Activated gamma-delta T cell treated with Interleukin-2 at 50 U/mL for 16 hours (primary cell): ENCODE data around the gene TMEM132A.

Experiments
- DNase-seq: peaks from one replicate; pipeline ENCODE4 v3.0.0-alpha.2; 2020

TMEM132A gene, protein sequence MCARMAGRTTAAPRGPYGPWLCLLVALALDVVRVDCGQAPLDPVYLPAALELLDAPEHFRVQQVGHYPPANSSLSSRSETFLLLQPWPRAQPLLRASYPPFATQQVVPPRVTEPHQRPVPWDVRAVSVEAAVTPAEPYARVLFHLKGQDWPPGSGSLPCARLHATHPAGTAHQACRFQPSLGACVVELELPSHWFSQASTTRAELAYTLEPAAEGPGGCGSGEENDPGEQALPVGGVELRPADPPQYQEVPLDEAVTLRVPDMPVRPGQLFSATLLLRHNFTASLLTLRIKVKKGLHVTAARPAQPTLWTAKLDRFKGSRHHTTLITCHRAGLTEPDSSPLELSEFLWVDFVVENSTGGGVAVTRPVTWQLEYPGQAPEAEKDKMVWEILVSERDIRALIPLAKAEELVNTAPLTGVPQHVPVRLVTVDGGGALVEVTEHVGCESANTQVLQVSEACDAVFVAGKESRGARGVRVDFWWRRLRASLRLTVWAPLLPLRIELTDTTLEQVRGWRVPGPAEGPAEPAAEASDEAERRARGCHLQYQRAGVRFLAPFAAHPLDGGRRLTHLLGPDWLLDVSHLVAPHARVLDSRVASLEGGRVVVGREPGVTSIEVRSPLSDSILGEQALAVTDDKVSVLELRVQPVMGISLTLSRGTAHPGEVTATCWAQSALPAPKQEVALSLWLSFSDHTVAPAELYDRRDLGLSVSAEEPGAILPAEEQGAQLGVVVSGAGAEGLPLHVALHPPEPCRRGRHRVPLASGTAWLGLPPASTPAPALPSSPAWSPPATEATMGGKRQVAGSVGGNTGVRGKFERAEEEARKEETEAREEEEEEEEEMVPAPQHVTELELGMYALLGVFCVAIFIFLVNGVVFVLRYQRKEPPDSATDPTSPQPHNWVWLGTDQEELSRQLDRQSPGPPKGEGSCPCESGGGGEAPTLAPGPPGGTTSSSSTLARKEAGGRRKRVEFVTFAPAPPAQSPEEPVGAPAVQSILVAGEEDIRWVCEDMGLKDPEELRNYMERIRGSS

DNA sequence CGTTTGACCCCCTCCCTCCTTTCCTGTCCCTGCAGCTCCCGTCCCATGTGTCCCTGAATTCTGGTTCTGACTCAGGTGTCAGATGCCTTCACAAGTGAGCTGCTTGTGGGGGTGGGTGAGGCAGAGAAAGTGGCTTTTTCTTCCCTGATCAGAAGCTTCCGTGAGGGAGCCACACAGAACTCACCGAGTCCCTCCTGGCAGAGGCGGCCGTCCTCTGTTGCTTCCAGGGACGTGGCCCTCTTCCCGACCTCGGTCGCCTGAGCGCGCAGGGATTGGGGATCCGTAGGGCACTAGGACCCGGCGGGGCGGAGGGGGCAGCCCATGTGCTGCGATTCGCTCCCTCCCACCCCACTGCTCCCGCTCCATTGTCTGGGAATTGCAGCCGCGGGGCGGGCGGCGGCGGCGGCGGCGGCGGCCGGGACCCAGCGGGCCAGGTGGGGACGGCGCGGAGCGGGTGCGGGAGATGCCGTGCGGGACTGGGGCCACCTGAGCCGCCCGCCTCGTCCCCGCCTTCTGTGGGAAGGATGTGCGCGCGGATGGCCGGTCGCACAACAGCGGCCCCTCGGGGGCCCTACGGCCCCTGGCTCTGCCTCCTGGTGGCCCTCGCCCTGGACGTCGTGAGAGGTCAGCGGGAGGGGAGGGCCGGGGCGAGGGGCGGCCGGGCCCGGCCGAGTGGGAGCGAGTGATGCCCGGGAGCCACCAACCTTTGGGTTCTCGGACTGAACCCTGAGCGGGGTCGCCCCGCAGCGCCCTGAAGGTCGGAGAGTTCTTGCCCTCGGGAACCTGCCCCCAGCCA lies at the start of gene TMEM132A:
TSS of gene TMEM132A (plus strand) at position 351 of the 796 bp plus-strand sequence. CDS start at position 525, 174 bp downstream.
- no peak for DNase-seq

DNA sequence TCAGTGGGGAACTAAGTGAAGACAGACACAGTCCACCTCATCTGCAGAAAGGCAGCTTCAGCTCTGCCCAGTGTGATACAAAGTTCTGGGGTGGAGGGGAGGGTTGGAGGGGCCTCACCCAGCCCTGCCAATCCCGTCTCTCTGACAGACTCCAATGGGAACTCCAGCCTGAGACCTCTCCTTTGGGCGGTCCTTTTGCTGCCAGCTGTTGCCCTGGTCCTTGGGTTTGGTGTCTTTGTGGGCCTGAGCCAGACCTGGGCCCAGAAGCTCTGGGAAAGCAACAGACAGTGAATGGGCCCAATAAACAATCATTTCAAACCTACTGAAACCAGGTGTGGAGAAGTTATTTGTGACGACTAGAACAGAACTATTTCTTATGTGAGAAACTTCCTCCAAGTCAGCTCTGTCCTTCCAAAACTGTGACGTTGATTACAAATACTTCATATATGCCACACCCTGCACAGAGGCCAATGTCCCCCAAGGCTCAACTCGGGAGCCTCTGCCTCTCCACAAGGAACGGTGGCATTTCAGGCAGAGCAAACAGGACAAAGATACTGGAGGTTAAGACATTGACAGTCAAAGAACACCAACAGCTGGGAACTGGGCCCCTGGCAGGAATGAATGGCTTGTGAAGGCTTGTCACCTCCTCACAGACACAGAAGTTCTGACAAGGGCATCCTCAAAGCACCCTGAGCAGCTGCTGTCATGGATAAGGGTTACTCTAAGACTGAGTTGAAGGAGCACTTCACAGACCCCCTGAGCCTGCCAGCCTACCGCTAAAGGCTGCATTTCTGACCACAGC lies 48.7 kb upstream of the TMEM132A start:
- DNase-seq = no peak

DNA sequence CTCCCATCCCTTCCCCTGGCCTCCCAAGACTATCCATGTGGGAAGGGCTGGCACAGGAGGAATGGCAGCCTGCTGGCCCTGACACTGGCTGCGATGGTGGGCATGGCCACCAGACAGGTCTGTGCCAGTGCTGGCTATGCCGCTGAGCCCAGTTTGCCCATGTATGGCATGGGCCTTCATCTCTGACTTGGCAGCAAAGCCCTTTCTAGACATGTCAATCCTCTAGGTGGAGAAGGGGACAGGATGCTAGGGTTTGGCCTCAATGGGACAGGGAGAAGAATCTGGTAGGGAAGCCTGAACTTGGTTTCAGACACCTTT lies 48.1 kb upstream of the TMEM132A start:
- no peak for DNase-seq

DNA sequence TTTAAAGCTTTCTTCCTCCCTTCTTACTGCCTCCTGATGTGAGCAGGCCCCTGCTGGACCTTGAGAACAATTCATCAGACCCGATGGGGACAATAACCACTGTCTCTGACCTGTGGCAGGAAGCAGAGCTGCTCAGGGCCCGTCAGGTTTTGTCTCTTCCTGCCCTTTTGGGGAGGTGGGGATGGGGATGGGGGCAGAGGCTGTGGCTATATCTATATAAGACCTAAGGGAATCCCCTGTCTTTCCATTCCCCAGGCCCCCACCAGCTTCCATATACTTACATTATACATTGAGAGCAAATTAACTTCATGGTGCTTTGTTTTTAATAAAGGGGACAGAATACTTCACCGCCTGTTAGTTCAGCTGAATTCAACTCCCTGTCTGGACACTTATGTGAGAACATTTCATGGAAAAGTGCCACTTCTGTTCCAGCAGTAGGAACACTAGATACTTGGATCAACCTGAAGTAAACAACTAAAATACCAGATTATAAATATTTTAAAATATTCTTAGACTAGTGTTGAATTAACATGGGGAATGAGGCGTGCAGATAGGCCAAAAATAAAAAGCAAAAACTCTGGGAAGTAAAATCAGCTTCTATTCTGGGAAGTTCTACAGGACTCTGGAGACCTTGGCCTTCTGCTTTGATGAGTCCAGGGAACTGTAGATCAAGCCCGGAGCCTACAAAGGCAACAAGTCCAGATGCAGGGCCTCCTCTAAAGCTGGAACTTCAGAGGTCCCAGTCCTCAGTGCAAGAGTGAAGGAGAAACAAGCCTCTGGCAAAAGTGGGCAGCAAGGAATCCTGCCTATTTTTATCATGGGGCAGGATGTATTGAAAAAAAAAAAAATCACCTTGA lies 45.8 kb upstream of the TMEM132A start:
- no peak for DNase-seq

DNA sequence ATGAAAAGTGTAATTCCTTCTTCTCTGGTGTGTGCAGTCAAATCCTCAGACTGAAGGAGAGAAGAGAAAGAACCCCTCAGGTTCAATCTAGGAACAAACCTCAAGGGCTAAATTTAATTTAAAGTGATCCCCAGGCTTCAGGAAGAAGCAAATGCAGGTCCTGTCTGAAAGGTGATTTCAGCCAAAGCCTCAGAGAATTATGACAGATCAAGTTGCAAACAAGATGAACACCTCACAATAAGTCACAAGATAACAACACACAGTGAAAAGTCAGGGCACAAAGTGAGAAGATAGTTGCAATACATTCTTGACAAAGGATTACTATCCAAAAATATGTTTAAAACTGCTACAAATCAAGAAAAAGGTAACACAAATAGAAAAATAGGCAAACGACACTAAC lies 45.2 kb upstream of the TMEM132A start:
- DNase-seq = no peak

DNA sequence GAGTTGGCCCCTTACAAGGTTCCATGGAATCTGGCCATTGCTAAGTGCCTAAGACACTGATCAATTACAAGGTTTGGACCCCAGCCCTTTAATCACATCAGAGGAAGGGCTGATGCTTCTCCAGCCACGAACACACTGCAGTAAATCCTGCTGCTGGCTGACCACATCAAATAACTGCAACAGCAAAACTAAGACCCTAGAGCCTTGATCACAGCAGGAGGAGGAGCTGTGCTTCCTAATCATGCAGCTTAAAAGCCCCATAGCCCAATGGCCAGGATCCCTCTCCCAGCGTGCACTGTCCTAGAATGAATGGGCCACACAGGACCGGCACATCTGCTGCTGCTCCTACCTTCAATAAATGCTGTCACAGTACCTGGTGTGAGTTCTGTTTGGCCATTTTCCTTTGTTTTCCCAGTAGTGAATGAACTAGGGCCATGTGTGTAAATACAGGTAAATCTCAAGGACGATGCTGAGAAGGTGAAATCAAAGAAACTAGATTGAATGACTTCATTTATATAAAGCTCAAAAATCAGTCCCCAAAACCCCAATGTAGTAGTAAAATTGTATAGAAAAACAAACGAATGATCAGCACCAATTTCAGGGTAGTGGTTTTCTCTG lies 44.2 kb upstream of the TMEM132A start:
- no peak for DNase-seq

DNA sequence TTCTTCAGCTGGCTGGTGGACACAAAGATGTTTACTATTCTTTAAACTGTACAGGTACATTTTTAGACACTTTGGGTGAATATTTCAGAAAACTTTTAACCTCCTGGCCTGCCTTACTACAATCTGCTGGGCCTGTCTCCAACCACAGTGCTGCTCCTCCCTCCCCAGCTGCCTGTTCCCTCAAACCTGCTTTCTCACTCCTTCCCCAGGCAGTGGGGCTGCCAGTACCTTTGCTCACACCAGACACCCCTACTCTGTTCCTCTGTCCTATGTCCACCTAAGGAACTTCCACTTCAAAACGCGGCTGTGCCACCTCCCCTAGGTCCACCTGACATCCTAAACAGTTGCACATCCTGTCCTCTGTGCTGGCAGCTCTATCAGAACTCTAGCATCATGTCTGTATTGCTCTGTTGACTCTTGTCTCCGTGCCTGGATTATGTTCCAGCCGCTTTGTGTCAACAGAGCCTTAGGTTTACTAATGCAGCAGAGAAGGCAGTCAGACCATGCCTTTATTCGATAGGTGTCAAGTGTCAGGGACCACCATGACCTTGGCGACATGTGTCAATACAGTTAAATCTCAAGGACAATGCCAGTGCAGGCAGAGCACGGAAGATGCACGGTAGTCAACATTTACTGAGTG lies 43.5 kb upstream of the TMEM132A start:
- no peak for DNase-seq

DNA sequence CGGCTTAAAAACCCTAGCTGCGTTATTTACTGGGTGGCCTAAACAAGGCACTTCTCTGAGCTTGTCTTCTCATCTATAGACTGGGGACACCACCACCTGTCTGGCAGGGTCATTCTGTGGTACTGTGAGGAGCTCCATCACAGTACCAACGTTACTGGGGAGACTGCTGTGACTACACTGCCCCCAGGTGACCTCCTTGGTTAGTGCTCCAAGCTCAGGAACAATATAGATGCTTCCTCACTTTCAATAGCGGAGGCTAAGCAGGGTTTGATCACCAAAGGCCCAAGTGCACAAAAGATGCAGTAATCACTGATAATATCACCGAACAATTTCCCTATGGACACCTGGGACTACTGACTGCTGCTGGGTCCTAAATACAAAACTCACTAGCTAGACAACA lies 36.7 kb upstream of the TMEM132A start:
- DNase-seq = peak; percentile 28

DNA sequence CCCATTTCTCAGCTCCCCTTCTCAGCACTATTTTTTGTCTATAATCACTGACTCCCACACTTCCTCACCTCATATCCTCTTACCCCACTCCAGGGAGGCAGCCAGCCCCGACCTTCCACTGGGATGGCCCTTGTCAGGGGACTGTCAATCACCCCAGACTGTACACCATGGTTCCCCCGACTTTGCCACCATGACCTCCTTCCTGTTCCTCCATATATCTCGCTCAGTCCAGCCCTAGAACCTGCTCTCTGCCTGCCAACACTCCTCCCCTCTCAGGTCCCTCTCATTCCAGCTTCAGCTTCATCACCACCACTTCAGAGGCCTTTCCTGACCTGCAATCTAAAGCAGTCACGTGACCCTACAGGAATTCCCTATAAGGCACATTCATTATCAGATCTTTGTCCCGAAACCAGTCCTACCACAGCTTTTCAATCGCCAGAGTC lies 34.4 kb upstream of the TMEM132A start:
- DNase-seq = no peak

DNA sequence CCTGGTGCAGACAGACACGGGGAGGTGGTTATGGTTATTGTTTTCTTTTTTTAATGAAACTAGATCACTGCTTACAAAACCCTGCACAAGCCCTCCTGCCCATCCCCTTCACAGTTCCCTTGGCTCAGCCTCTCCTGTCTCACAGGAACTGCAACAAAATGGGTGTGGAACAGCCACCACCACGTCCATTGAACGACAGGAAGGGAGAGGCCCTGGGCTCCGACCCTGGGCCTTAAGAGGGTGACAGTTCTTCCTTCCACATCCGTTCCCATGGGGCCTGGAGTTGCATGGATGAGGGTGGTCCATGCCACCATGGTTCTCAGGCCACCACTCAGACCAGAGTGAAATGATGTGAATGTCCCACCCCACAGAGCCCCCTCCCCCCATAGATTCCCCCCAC lies 33.6 kb upstream of the TMEM132A start:
- no peak for DNase-seq

DNA sequence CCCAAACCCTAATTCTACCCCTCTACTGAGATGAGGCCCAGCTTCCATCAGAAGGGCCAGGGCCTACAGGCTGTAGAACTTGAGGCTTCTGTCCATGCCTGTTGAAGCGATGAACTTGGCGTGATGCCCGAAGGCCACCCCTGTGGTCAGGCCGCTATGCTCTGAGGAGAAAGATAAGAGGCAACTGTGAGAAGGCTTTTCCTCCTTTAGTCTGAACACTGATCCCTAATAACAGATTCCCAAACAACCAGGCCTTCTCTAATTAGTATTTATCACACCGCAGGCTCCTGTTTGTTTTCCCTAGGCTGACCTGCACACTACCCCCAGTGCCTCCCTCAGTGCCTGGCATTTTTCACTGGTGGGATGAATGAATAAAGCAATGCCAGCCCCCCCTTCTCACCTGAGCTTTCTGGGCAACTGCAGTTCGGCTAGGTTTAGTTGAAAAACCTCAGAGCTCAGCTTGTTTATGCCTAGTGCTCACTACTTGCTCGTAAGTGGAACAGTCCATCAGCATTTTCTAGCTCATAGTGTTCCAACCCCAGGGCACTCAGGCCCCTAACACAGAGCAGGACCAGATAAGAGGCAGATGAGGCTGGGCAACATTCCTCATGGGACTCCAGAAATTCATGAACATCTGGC lies 33.0 kb upstream of the TMEM132A start:
- DNase-seq = no peak

DNA sequence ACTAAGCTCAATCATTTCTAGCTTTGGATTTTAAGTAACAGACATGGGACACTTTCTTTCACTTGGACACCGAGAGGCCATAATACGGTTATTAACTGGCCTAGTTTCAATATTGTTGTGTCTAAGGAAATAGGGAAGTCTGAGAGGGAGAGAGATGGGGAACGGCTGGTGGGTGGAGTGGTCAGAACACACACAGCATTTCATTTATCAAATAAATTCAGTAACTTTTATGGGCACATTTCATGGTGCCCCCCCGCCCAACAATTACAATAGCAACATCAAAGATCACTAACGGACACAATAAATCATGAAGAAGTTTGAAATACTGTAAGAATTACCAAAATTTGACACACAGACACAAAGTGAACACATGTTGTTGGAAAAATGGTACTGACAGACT lies 28.6 kb upstream of the TMEM132A start:
- DNase-seq = no peak

DNA sequence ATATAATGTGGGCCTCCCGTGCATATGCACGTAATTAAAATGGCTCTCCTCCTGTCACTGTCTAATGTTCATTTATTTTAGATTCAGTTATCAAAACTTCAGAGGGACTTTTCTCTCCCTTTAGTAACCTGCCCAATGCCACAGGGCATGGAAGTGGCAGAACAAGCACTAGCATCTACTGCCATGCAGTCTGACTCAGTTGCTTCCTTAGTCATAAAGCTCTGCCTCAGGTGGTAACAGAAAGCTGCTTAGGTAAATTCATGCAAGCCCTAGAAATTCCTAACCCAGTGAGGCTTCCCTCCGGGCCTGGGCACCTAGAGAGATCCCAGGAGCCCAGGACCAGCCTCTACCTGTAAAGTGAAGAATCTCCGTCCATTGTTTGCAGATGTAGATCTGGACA lies 26.8 kb upstream of the TMEM132A start:
- DNase-seq = no peak

DNA sequence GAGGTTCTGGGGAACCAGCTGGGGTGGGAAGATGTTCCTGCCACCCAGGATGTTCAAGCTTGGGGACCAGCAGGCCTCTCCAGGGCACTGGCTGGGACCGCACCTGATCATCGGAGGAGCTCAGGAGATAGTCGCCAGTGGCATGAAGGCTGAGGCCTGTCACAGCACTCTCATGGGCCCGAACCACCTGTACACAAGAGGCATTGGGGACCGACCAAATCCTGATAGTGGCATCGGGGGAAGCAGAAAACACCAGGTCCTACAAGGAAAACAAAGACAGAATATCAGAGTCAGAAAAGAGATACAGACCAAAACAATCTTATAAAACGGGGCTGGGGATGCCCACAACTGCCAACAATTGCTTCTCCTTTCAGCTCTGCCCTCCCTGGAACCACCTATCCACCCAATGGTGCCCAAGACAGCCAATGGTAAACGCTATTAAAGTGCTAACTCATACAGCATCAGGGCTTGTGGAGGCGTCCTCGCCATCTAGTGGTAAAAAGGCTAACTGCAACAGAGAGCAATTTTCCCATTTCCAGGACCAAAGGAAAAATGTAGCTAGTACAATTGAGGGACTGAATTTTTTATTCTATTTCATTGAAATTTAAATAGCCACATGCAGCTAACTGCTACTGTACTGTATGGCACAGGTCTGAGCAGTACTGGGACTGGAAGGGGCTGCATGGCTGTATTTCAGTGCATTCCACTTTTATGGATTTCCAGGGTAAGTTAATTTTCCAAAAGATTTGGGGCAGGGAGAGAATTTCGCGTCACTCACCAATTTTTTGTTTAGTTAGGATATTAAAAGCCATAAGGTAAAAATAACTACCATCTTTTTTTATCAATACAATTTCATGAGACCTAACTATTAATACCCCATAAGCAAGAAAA lies 25.0 kb upstream of the TMEM132A start:
- peak; percentile 24 for DNase-seq

DNA sequence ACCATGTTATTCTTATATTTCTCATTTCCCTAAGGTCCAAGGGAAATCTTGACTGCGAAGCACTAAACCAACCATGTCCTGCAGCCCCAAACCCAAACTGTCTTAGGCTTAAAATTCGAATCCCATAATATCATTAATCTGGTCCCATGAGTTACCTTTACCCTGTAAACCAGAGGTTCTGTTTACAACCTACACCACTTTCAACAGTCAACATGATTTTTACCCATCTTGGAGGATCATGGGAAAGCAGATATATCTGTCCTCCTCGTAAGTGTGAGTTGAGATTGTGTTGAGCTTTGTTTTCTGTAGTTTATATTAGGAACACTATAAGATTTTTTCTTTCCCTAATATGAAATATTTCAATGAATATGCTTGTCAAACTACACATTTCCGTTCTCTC lies 24.3 kb upstream of the TMEM132A start:
- DNase-seq = no peak

DNA sequence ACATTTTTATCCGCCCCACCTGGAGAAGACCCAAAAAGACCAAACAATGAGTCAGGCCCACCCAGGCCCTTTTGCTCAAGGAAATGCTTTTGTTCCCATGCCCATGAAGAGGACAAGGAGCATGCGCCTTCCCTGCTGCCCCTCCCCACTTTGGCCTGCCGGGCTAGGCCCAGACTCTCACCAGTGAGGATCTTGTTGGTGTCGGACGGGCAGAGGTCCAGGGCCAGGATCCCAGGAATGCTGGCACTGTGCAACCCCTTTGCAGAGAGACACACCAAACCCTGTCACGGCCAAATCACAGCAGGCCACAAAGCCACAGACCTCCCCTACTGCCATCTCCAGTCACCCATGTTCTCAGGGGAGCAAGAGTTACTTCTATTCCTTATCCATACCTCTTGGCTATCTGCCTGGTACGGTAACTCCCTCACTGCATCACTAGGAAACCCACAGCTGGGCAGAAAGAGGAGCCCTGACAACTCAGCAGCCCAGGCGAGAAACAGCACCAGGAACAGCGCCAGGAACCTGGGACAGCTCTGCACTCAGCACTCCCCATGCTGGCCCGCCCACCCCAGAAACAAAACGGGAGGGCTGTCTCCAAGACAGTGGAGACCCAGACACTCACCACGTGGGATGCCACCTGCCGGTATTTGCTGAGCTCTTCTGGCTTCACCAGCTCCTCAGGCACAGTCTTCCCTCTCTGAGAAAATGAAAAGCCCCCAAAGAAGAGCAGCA lies 23.4 kb upstream of the TMEM132A start:
- DNase-seq = no peak

DNA sequence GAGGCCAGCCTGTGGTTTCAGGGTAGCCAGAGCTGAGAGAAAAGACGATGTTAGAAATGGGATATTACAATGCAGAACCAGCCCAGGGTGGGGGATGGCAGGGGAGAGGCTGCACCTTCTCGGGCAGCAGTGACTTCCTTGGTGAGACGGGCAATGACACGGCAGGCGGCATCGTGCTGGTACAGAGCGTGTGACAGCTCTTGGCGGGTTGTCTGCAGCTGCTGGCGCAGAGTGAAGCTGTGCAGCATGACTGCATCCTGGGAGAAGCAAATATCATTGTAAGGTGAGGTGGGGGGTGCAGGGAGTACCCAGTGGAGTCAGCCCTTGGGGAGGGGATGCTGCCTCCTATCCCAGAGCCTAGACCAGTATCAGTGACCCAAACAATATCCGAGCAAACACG lies 21.6 kb upstream of the TMEM132A start:
- DNase-seq = no peak

DNA sequence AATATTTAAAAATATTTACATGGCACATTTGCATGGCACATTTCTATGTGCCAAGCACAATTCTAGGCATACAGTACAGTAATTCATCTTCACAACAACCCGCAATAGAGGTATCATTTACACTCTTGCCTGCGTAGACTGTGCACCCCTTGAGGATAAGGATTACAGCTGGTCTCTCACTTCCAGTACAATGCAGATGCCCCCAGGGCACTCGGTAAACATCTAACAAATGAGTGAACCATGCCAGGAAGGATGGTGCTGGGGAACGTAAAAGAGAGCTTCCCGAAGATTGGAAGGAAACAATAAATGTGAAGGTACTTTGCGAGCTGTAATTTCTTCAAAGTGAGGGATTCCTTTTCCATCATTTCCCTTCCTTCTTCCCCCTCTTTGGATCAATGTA lies 19.2 kb upstream of the TMEM132A start:
- DNase-seq = no peak
